KG1 (cell line): ENCODE measurements around the gene CENPP.

Experiments
- DNase-seq: peaks from one replicate; lab custom pipeline; 2025; lab: John Stamatoyannopoulos, UW

CENPP gene

GRCh38 chr9:92508018-92508820 lies 182.5 kb downstream of the CENPP start:
- DNase-seq = no peak

- DNase-seq = no peak
Measured at GRCh38 chr9:92509050-92509449, 183.3 kb downstream of the CENPP start.

- no peak for DNase-seq
Measured at GRCh38 chr9:92510747-92511146, 185.0 kb downstream of the CENPP start.

GRCh38 chr9:92512622-92513021 lies 186.9 kb downstream of the CENPP start:
- no peak for DNase-seq

- no peak for DNase-seq
Measured at GRCh38 chr9:92513349-92513748, 187.6 kb downstream of the CENPP start.

GRCh38 chr9:92514635-92515034 lies 188.9 kb downstream of the CENPP start:
- DNase-seq = no peak

- no peak for DNase-seq
Measured at GRCh38 chr9:92516521-92516920, 190.8 kb downstream of the CENPP start.

- DNase-seq = no peak
Measured at GRCh38 chr9:92517046-92517445, 191.3 kb downstream of the CENPP start.

- no peak for DNase-seq
Measured at GRCh38 chr9:92518199-92518598, 192.4 kb downstream of the CENPP start.

GRCh38 chr9:92520837-92521236 lies 195.1 kb downstream of the CENPP start:
- no peak for DNase-seq

GRCh38 chr9:92522983-92523970 lies 197.5 kb downstream of the CENPP start:
- no peak for DNase-seq

GRCh38 chr9:92524881-92525280 lies 199.1 kb downstream of the CENPP start:
- no peak for DNase-seq

GRCh38 chr9:92525306-92525705 lies 199.6 kb downstream of the CENPP start:
- no peak for DNase-seq

GRCh38 chr9:92527291-92527828 lies 201.6 kb downstream of the CENPP start:
- DNase-seq = no peak

- DNase-seq = no peak
Measured at GRCh38 chr9:92527832-92528521, 202.2 kb downstream of the CENPP start.

GRCh38 chr9:92528522-92528849 lies 202.7 kb downstream of the CENPP start:
- DNase-seq = no peak

GRCh38 chr9:92529124-92529523 lies 203.4 kb downstream of the CENPP start:
- no peak for DNase-seq

GRCh38 chr9:92530893-92531292 lies 205.1 kb downstream of the CENPP start:
- DNase-seq = no peak

GRCh38 chr9:92534204-92534603 lies 208.5 kb downstream of the CENPP start:
- no peak for DNase-seq

GRCh38 chr9:92534674-92535073 lies 208.9 kb downstream of the CENPP start:
- no peak for DNase-seq

GRCh38 chr9:92535940-92536850 lies 210.4 kb downstream of the CENPP start, which contains the start of gene ECM2:
ECM2 (minus strand) TSS chr9:92535990; CDS start chr9:92522866, 13,124 bp downstream.
- DNase-seq = no peak
